ENCODE results near the gene ARHGEF37. TPM values are rescaled to one million over a fixed set of nuclear protein-coding genes. Genes with fewer than 3 reads are reported as not detected.
A peak's percentile ranks its signal among the peaks of the same experiment; 100 is the strongest.

Gene ARHGEF37
- total and polyA plus RNA-seq, 9 of the 15 experiments (the other 6 are each of a cell fraction or from before 2014, with no cell fraction given) = 0.01 to 0.27 (median 0.05) TPM

DNA sequence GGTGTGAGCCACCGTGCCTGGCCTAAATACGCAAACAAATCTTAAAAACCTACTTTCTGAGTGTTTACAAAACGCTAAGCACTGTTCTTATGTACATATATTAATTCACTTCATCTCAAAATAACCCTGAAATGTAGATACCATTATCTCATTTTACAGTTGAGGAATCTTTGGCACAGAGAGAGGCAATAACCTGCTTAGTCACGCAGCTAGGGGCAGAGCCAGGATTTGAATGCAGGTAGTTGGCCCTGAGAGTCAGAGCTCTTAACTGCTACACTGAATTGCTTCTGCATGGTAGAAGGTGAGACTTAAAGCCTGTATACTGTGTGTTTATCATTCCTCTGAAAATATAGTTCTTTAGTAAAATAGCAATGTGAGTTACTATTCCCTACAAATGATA, 21.9 kb downstream of the ARHGEF37 start (continued):
- peak; percentile 72 for TF ChIP-seq MAFG (tag; conservative IDR thresholded peaks at IDR 0.05)
- TF ChIP-seq NFIX (CRISPR knock-in tag; IDR thresholded peaks at IDR 0.05; ENCODE audit: low read depth) = no peak
- TF ChIP-seq RBM22 (IDR thresholded peaks at IDR 0.05; ENCODE audit: low read depth, low read length, poor library complexity, severe bottlenecking) = no peak
- TF ChIP-seq BDP1 (IDR thresholded peaks at IDR 0.05; ENCODE audit: insufficient read depth, insufficient read length) = no peak
- no peak for TF ChIP-seq SREBF2 (CRISPR knock-in tag; IDR thresholded peaks at IDR 0.05)
- no peak for TF ChIP-seq NCOA4 (IDR thresholded peaks at IDR 0.05; ENCODE audit: partially characterized antibody)
- TF ChIP-seq NCOR1 (IDR thresholded peaks at IDR 0.05) = no peak
- no peak for TF ChIP-seq GABPB1 (CRISPR knock-in tag; IDR thresholded peaks at IDR 0.05)
- no peak for TF ChIP-seq TAF9B (IDR thresholded peaks at IDR 0.05; ENCODE audit: partially characterized antibody)
- TF ChIP-seq, protein P1, sequence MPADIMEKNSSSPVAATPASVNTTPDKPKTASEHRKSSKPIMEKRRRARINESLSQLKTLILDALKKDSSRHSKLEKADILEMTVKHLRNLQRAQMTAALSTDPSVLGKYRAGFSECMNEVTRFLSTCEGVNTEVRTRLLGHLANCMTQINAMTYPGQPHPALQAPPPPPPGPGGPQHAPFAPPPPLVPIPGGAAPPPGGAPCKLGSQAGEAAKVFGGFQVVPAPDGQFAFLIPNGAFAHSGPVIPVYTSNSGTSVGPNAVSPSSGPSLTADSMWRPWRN (IDR thresholded peaks at IDR 0.05; ENCODE audit: low read depth) = no peak
- TF ChIP-seq ILF3 (IDR thresholded peaks at IDR 0.05; ENCODE audit: borderline replicate concordance) = no peak
- TF ChIP-seq ZKSCAN1 (IDR thresholded peaks at IDR 0.05; ENCODE audit: low read depth, low read length) = no peak
- TF ChIP-seq SMARCE1 (IDR thresholded peaks at IDR 0.05) = 0 out of 2 replicates have a peak, but pooled peaks have one; percentile 48
- TF ChIP-seq ZNF436 (CRISPR knock-in tag; IDR thresholded peaks at IDR 0.05) = no peak
- no peak for TF ChIP-seq E2F8 (IDR thresholded peaks at IDR 0.05; ENCODE audit: low read depth, partially characterized antibody)
- no peak for TF ChIP-seq ERF (CRISPR knock-in tag; IDR thresholded peaks at IDR 0.05)
- no peak for TF ChIP-seq THAP12 (CRISPR knock-in tag; IDR thresholded peaks at IDR 0.05)
- no peak for TF ChIP-seq ZNF699 (CRISPR knock-in tag; IDR thresholded peaks at IDR 0.05; ENCODE audit: insufficient replicate concordance)
- no peak for TF ChIP-seq FOXJ3 (CRISPR knock-in tag; IDR thresholded peaks at IDR 0.05)
- TF ChIP-seq RCOR1 (IDR thresholded peaks at IDR 0.05; ENCODE audit: borderline replicate concordance in 1 of 2, low read depth in 2 of 2, low read length in 2 of 2) = peak in 1 of 2 experiments; percentile 67; a peak in 2 of 4 replicates
- peak; percentile 45 for TF ChIP-seq DPF2 (IDR thresholded peaks at IDR 0.05)
- TF ChIP-seq NUFIP1 (IDR thresholded peaks at IDR 0.05; ENCODE audit: partially characterized antibody) = no peak
- TF ChIP-seq TRIM25 (IDR thresholded peaks at IDR 0.05; ENCODE audit: borderline replicate concordance) = no peak
- TF ChIP-seq ZFP36 (IDR thresholded peaks at IDR 0.05; ENCODE audit: low read depth, low read length, partially characterized antibody) = peak; percentile 68

Data from K562 (cell line).